ENCODE results near the gene PXT1. TPM values are rescaled to one million over a fixed set of nuclear protein-coding genes. Genes with fewer than 3 reads are reported as not detected.

The PXT1 gene
- total RNA-seq, 3 donors from 2014 or later (not counting 1 experiment from before 2014, with no cell fraction given), result 0.27 to 1.0 (median 0.28) TPM

- H3K27ac Mint-ChIP-seq, result no peak overlapping the region
- WGBS (ENCODE audit: insufficient coverage), result 98% methylated on average over 3 of the region's 3 CpGs
- Histone ChIP-seq H3K36me3 (ENCODE audit: control insufficient read depth, insufficient read depth, low read length) (peaks cover 13% of the 10 kb centered on the region), H3K27ac (ENCODE audit: low read length) (no peak overlapping the region), H3K4me3 (ENCODE audit: low read length) (no peak overlapping the region), H3K4me1 (ENCODE audit: control insufficient read depth, insufficient read depth, low read length) (no peaks in the 10 kb centered on the region), H3K9me3 (ENCODE audit: control insufficient read depth, insufficient read depth, low read length) (no peaks in the 10 kb centered on the region), H3K27me3 (ENCODE audit: control insufficient read depth, insufficient read depth, low read length) (no peaks in the 10 kb centered on the region)
- DNase-seq, result no peak
- intact Hi-C loops (cut with micrococcal nuclease), result no loop called here
- no peak overlapping the region for H3K4me3 Mint-ChIP-seq
- H3K9me3 Mint-ChIP-seq, result no peaks in the 10 kb centered on the region
- no peaks in the 10 kb centered on the region for H3K27me3 Mint-ChIP-seq (ENCODE audit: low read depth in 2 of 2)
- no peak for ATAC-seq
- peaks cover 12 to 30% of the 10 kb centered on the region in 2 donors for H3K4me1 Mint-ChIP-seq
- no peaks in the 10 kb centered on the region for H3K36me3 Mint-ChIP-seq
- no peak for TF ChIP-seq CTCF (IDR thresholded peaks at IDR 0.05)
Measured at GRCh38 chr6:36467625-36468024, 25.0 kb upstream of the PXT1 start.

GRCh38 chr6:36464233-36464632, 21.6 kb upstream of the PXT1 start:
- no peaks in the 10 kb centered on the region for H3K4me1 ChIP-seq (ENCODE audit: control insufficient read depth, insufficient read depth, low read length)
- intact Hi-C loops (cut with micrococcal nuclease), result no loop called here
- no peak for TF ChIP-seq CTCF (IDR thresholded peaks at IDR 0.05)
- H3K9me3 ChIP-seq (ENCODE audit: control insufficient read depth, insufficient read depth, low read length), result no peaks in the 10 kb centered on the region
- no peaks in the 10 kb centered on the region for H3K27me3 ChIP-seq (ENCODE audit: control insufficient read depth, insufficient read depth, low read length)
- ATAC-seq (no peak), DNase-seq (no peak)
- no peak overlapping the region for H3K4me3 Mint-ChIP-seq
- H3K4me1 Mint-ChIP-seq, result peaks cover 28 to 46% of the 10 kb centered on the region in 2 donors
- H3K27me3 Mint-ChIP-seq (ENCODE audit: low read depth in 2 of 2), result no peaks in the 10 kb centered on the region
- no peaks in the 10 kb centered on the region for H3K36me3 ChIP-seq (ENCODE audit: control insufficient read depth, insufficient read depth, low read length)
- no peak overlapping the region for H3K4me3 ChIP-seq (ENCODE audit: low read length)
- H3K36me3 Mint-ChIP-seq, result no peaks in the 10 kb centered on the region
- H3K9me3 Mint-ChIP-seq, result no peaks in the 10 kb centered on the region
- no peak overlapping the region for H3K27ac Mint-ChIP-seq
- no peak overlapping the region for H3K27ac ChIP-seq (ENCODE audit: low read length)
- WGBS (ENCODE audit: insufficient coverage), result no CpG with 5 or more reads among the region's 1 CpG

GRCh38 chr6:36463676-36464075, 21.0 kb upstream of the PXT1 start:
- Mint-ChIP-seq H3K36me3 (no peaks in the 10 kb centered on the region), H3K4me3 (no peak overlapping the region), H3K27me3 (ENCODE audit: low read depth in 2 of 2) (no peaks in the 10 kb centered on the region), H3K4me1 (peaks cover 25 to 41% of the 10 kb centered on the region in 2 donors), H3K9me3 (no peaks in the 10 kb centered on the region), H3K27ac (no peak overlapping the region)
- no peaks in the 10 kb centered on the region for H3K27me3 ChIP-seq (ENCODE audit: control insufficient read depth, insufficient read depth, low read length)
- ATAC-seq (no peak), DNase-seq (no peak)
- no peak overlapping the region for H3K4me3 ChIP-seq (ENCODE audit: low read length)
- H3K36me3 ChIP-seq (ENCODE audit: control insufficient read depth, insufficient read depth, low read length), result no peaks in the 10 kb centered on the region
- H3K4me1 ChIP-seq (ENCODE audit: control insufficient read depth, insufficient read depth, low read length), result no peaks in the 10 kb centered on the region
- no peak overlapping the region for H3K27ac ChIP-seq (ENCODE audit: low read length)
- no CpG with 5 or more reads among the region's 1 CpG for WGBS (ENCODE audit: insufficient coverage)
- H3K9me3 ChIP-seq (ENCODE audit: control insufficient read depth, insufficient read depth, low read length), result no peaks in the 10 kb centered on the region
- intact Hi-C loops (cut with micrococcal nuclease), result no loop called here
- TF ChIP-seq CTCF (IDR thresholded peaks at IDR 0.05), result no peak

- H3K27ac Mint-ChIP-seq, result peak overlapping the region in 1 of 2 donors; percentile 2
- no peaks in the 10 kb centered on the region for H3K36me3 Mint-ChIP-seq
- Histone ChIP-seq H3K27me3 (ENCODE audit: control insufficient read depth, insufficient read depth, low read length) (no peaks in the 10 kb centered on the region), H3K4me1 (ENCODE audit: control insufficient read depth, insufficient read depth, low read length) (no peaks in the 10 kb centered on the region), H3K27ac (ENCODE audit: low read length) (no peak overlapping the region), H3K36me3 (ENCODE audit: control insufficient read depth, insufficient read depth, low read length) (no peaks in the 10 kb centered on the region), H3K4me3 (ENCODE audit: low read length) (no peak overlapping the region), H3K9me3 (ENCODE audit: control insufficient read depth, insufficient read depth, low read length) (no peaks in the 10 kb centered on the region)
- H3K27me3 Mint-ChIP-seq (ENCODE audit: low read depth in 2 of 2), result no peaks in the 10 kb centered on the region
- no peak overlapping the region for H3K4me3 Mint-ChIP-seq
- intact Hi-C loops (cut with micrococcal nuclease), result no loop called here
- DNase-seq (no peak), ATAC-seq (no peak)
- 67% methylated on average over 1 of the region's 3 CpGs for WGBS (ENCODE audit: insufficient coverage)
- H3K9me3 Mint-ChIP-seq, result no peaks in the 10 kb centered on the region
- peaks cover 31 to 44% of the 10 kb centered on the region in 2 donors for H3K4me1 Mint-ChIP-seq
- no peak for TF ChIP-seq CTCF (IDR thresholded peaks at IDR 0.05)
Measured at GRCh38 chr6:36461646-36462045, 19.0 kb upstream of the PXT1 start.
